Activated CD4-positive, alpha-beta T cell treated with anti-CD3 and anti-CD28 coated beads for 4 hours (primary cell): ENCODE results near the gene ATAD2B.

Experiments
- DNase-seq, 2 donors: peaks; one replicate each; pipeline ENCODE4 v3.0.0-alpha.2; 2020

ATAD2B gene

GRCh38 chr2:23836505-23836904, 90.4 kb downstream of the ATAD2B start:
- DNase-seq, result no peak

GRCh38 chr2:23835988-23836387, 90.9 kb downstream of the ATAD2B start:
- DNase-seq, result no peak

- no peak for DNase-seq
Measured at GRCh38 chr2:23835423-23835822, 91.5 kb downstream of the ATAD2B start.

- DNase-seq, result no peak
Measured at GRCh38 chr2:23828986-23829385, 97.9 kb downstream of the ATAD2B start.

- DNase-seq, result no peak
Measured at GRCh38 chr2:23828256-23828980, 98.5 kb downstream of the ATAD2B start.

- no peak for DNase-seq
Measured at GRCh38 chr2:23827287-23827686, 99.6 kb downstream of the ATAD2B start.

GRCh38 chr2:23826771-23827170, 100.2 kb downstream of the ATAD2B start:
- DNase-seq, result no peak

- DNase-seq, result no peak
Measured at GRCh38 chr2:23826040-23826439, 100.9 kb downstream of the ATAD2B start.

GRCh38 chr2:23824777-23825212, 102.1 kb downstream of the ATAD2B start:
- DNase-seq, result peak in 1 of 2 donors; percentile 56

GRCh38 chr2:23823863-23824262, 103.1 kb downstream of the ATAD2B start:
- DNase-seq, result no peak

- no peak for DNase-seq
Measured at GRCh38 chr2:23814963-23815362, 112.0 kb downstream of the ATAD2B start.

GRCh38 chr2:23813438-23813837, 113.5 kb downstream of the ATAD2B start:
- DNase-seq, result no peak

- no peak for DNase-seq
Measured at GRCh38 chr2:23809150-23809549, 117.8 kb downstream of the ATAD2B start.

GRCh38 chr2:23806665-23807249, 120.2 kb downstream of the ATAD2B start:
- no peak for DNase-seq

- DNase-seq, result no peak
Measured at GRCh38 chr2:23806201-23806600, 120.7 kb downstream of the ATAD2B start.

GRCh38 chr2:23803965-23804542, 122.9 kb downstream of the ATAD2B start:
- DNase-seq, result no peak

GRCh38 chr2:23803264-23803964, 123.5 kb downstream of the ATAD2B start:
- DNase-seq, result no peak

GRCh38 chr2:23801396-23801795, 125.5 kb downstream of the ATAD2B start:
- no peak for DNase-seq

GRCh38 chr2:23794234-23794633, 132.7 kb downstream of the ATAD2B start:
- DNase-seq, result no peak

GRCh38 chr2:23793476-23793875, 133.4 kb downstream of the ATAD2B start:
- no peak for DNase-seq

GRCh38 chr2:23791030-23791429, 135.9 kb downstream of the ATAD2B start:
- no peak for DNase-seq

GRCh38 chr2:23789012-23789411, 137.9 kb downstream of the ATAD2B start:
- DNase-seq, result no peak

- DNase-seq, result no peak
Measured at GRCh38 chr2:23788100-23788499, 138.8 kb downstream of the ATAD2B start.

- DNase-seq, result no peak
Measured at GRCh38 chr2:23784971-23785370, 142.0 kb downstream of the ATAD2B start.
